GOT3 (cell line): ENCODE data around the gene SLC2A10.
"Not testable (repeated sequence)": the region's sequence is repeated elsewhere in the genome, so short reads cannot be mapped to it uniquely, and the experiment has no call there.

ENCODE experiments used
- DNase-seq: peaks from one replicate; lab custom pipeline; 2025; ENCODE audit warnings: mixed read lengths; lab: John Stamatoyannopoulos, UW

Gene SLC2A10

GRCh38 chr20:46709459-46710152 is at the start of gene SLC2A10:
Gene SLC2A10, plus strand, starts transcription at chr20:46709649. Its CDS starts 88 bp downstream, at chr20:46709737.
- no peak for DNase-seq

- no peak for DNase-seq
These were observed 49.0 kb upstream of the SLC2A10 start for GRCh38 chr20:46660487-46660886.

GRCh38 chr20:46661659-46662058 is 47.8 kb upstream of the SLC2A10 start:
- DNase-seq: no peak

GRCh38 chr20:46663531-46663930 is 45.9 kb upstream of the SLC2A10 start:
- DNase-seq: no peak

- no peak for DNase-seq
These were observed 43.8 kb upstream of the SLC2A10 start for GRCh38 chr20:46665602-46666001.

- DNase-seq: no peak
These were observed 43.1 kb upstream of the SLC2A10 start for GRCh38 chr20:46666306-46666705.

GRCh38 chr20:46666818-46667515 is 42.5 kb upstream of the SLC2A10 start:
- no peak for DNase-seq

- DNase-seq: no peak
These were observed 39.2 kb upstream of the SLC2A10 start for GRCh38 chr20:46670228-46670584.

GRCh38 chr20:46670585-46671584 is 38.6 kb upstream of the SLC2A10 start:
- DNase-seq: no peak

GRCh38 chr20:46671866-46672542 is 37.4 kb upstream of the SLC2A10 start:
- no peak for DNase-seq

GRCh38 chr20:46672543-46673148 is 36.8 kb upstream of the SLC2A10 start:
- no peak for DNase-seq

GRCh38 chr20:46673394-46674252 is 35.8 kb upstream of the SLC2A10 start:
- DNase-seq: no peak

GRCh38 chr20:46674253-46675083 is 35.0 kb upstream of the SLC2A10 start:
- no peak for DNase-seq

GRCh38 chr20:46676649-46677316 is 32.7 kb upstream of the SLC2A10 start:
- DNase-seq: not testable (repeated sequence)

- no peak for DNase-seq
These were observed 31.8 kb upstream of the SLC2A10 start for GRCh38 chr20:46677608-46678007.

- no peak for DNase-seq
These were observed 30.9 kb upstream of the SLC2A10 start for GRCh38 chr20:46678516-46678915.

- DNase-seq: no peak
These were observed 28.8 kb upstream of the SLC2A10 start for GRCh38 chr20:46680684-46681031.

GRCh38 chr20:46681032-46681854 is 28.2 kb upstream of the SLC2A10 start:
- no peak for DNase-seq
